IMR-90 (cell line): ENCODE measurements around the gene GRK5.

Source experiments
- CEBPB ChIP-seq: IDR thresholded peaks from 2 replicates; pipeline ENCODE4 v1.6.1; 2012; ENCODE audit warnings: low read depth, low read length, improper control_type of control experiment
- CTCF ChIP-seq: conservative IDR thresholded peaks from 2 replicates; pipeline ENCODE4 v1.5.1; 2012; ENCODE audit warnings: mild to moderate bottlenecking, low read depth, low read length, improper control_type of control experiment
- ELK1 ChIP-seq: fragments of 150-350 bp; IDR thresholded peaks from 2 replicates; pipeline ENCODE4 v1.6.1; 2016; ENCODE audit warnings: low read depth, mild to moderate bottlenecking, low read length, moderate library complexity, borderline replicate concordance
- FOS ChIP-seq: fragments of 150-350 bp; IDR thresholded peaks from 2 replicates; pipeline ENCODE4 v1.6.1; 2016; ENCODE audit warnings: low read depth, low read length
- MAFK ChIP-seq: IDR thresholded peaks from 2 replicates; pipeline ENCODE4 v1.6.1; 2012; ENCODE audit warnings: low read depth, low read length, improper control_type of control experiment
- MXI1 ChIP-seq: IDR thresholded peaks from 2 replicates; pipeline ENCODE4 v1.6.1; 2012; ENCODE audit warnings: low read depth, mild to moderate bottlenecking, low read length, moderate library complexity, borderline replicate concordance
- POLR2A ChIP-seq: IDR thresholded peaks from 2 replicates; pipeline ENCODE4 v1.6.1; 2012; ENCODE audit warnings: mild to moderate bottlenecking, low read depth, low read length
- RAD21 ChIP-seq: IDR thresholded peaks from 2 replicates; pipeline ENCODE4 v1.6.1; 2012; ENCODE audit warnings: low read length, improper control_type of control experiment
- SMC3 ChIP-seq: fragments of 150-350 bp; IDR thresholded peaks from 2 replicates; pipeline ENCODE4 v1.6.1; 2016; ENCODE audit warnings: low read depth, mild to moderate bottlenecking, antibody characterized with exemption, low read length, moderate library complexity
- USF2 ChIP-seq: fragments of 150-350 bp; IDR thresholded peaks from 2 replicates; pipeline ENCODE4 v1.6.1; 2017; ENCODE audit warnings: mild to moderate bottlenecking, antibody characterized with exemption, low read length, low read depth

GRCh38 chr10:119211176-119211575 lies 3.8 kb downstream of the GRK5 start:
- TF ChIP-seq USF2 (no peak), CTCF (no peak), POLR2A (no peak), SMC3 (no peak), FOS (no peak), MAFK (no peak), MXI1 (no peak), RAD21 (no peak), CEBPB (peak; percentile 53; the same call in 1 of the 2 replicates), ELK1 (no peak)
